HepG2 (cell line): ENCODE measurements around the gene MTCP1. TPM values are rescaled to one million over a fixed set of nuclear protein-coding genes. Genes with fewer than 3 reads are reported as not detected.
A peak's percentile ranks its signal among the peaks of the same experiment; 100 is the strongest.

ENCODE experiments used
- ARNT ChIP-seq: fragments of 450-650 bp; IDR thresholded peaks from 2 replicates; pipeline ENCODE4 v1.6.1; 2017
- ERF ChIP-seq: IDR thresholded peaks from 2 replicates; pipeline ENCODE4 v1.6.1; 2018; ENCODE audit warnings: missing biosample characterization, missing genetic modification reagents
- EZH2 ChIP-seq: conservative IDR thresholded peaks from 2 replicates; pipeline ENCODE4 v1.6.1; 2012; ENCODE audit warnings: mild to moderate bottlenecking, low read depth, low read length, moderate library complexity
- HDAC1 ChIP-seq: sonication (generic); formaldehyde crosslinking; IDR thresholded peaks from 2 replicates; pipeline ENCODE4 v1.5.1; 2020; ENCODE audit warnings: mild to moderate bottlenecking, missing genetic modification reagents
- HNRNPL ChIP-seq: fragments of 200-400 bp; formaldehyde crosslinking; IDR thresholded peaks from 2 replicates; pipeline ENCODE4 v1.6.1; 2017; ENCODE audit warnings: mild to moderate bottlenecking, low read depth, low read length
- HOXA9 ChIP-seq: sonication (generic); formaldehyde crosslinking; IDR thresholded peaks from 2 replicates; pipeline ENCODE4 v1.8.1; 2022; ENCODE audit warnings: missing genetic modification reagents, mild to moderate bottlenecking, moderate library complexity, borderline replicate concordance
- JUNB ChIP-seq: sonication (generic); formaldehyde crosslinking; IDR thresholded peaks from 2 replicates; pipeline ENCODE4 v1.8.0; 2022; ENCODE audit warnings: missing genetic modification reagents, mild to moderate bottlenecking, borderline replicate concordance
- KDM1A ChIP-seq: IDR thresholded peaks from 2 replicates; pipeline ENCODE4 v1.6.1; 2016; ENCODE audit warnings: missing compliant biosample characterization
- PHB2 ChIP-seq: fragments of 450-650 bp; IDR thresholded peaks from 2 replicates; pipeline ENCODE4 v1.6.1; 2018; ENCODE audit not compliant: partially characterized antibody
- RFXAP ChIP-seq: sonication (generic); formaldehyde crosslinking; IDR thresholded peaks from 2 replicates; pipeline ENCODE4 v1.4.0; 2020; ENCODE audit warnings: missing genetic modification reagents, borderline replicate concordance
- SALL2 ChIP-seq: sonication (generic); formaldehyde crosslinking; IDR thresholded peaks from 2 replicates; pipeline ENCODE4 v1.8.1; 2023; ENCODE audit warnings: mild to moderate bottlenecking, missing genetic modification reagents, inconsistent platforms
- ZNF776 ChIP-seq: sonication (generic); formaldehyde crosslinking; IDR thresholded peaks from 2 replicates; pipeline ENCODE4 v1.4.0; 2020; ENCODE audit warnings: mild to moderate bottlenecking, missing genetic modification reagents
- ZSCAN29 ChIP-seq: sonication (generic); formaldehyde crosslinking; conservative IDR thresholded peaks from 2 replicates; pipeline ENCODE4 v1.4.0; 2020; ENCODE audit warnings: mild to moderate bottlenecking, missing genetic modification reagents
- polyA plus RNA-seq, 8 experiments: library from polyadenylated mRNA; depleted of rRNA in 3 of 8; stranded (reverse) in 7 of 8; unstranded in 1 of 8; fragments of >200 nt; fragmentation: Illumina TruSeq in 4 of 8; extraction: Trizol in 4 of 8; gene quantifications; 2 replicates each; pipeline versions ENCODE4 v1.2.1 to v1.2.3, GENCODE V29; 2011 to 2016; ENCODE audit warnings: low read depth in 4 of 8, missing spikeins in 1 of 8, mixed read lengths in 1 of 8; ENCODE audit not compliant: insufficient read depth in 1 of 8
- total RNA-seq, 5 experiments: library from RNA; depleted of rRNA; stranded (reverse); fragments of >200 nt; fragmentation: Illumina TruSeq; extraction: Trizol; gene quantifications; 2 replicates each; pipeline ENCODE4 v1.2.3, GENCODE V29; 2016; ENCODE audit warnings: low read depth in 1 of 5
- TF ChIP-seq, protein P1 (sequence below): sonication (generic); formaldehyde crosslinking; IDR thresholded peaks from 2 replicates; pipeline ENCODE4 v1.5.1; 2020; ENCODE audit warnings: mild to moderate bottlenecking, missing genetic modification reagents, borderline replicate concordance
- TF ChIP-seq, protein P2 (sequence below): sonication (generic); formaldehyde crosslinking; IDR thresholded peaks from 2 replicates; pipeline ENCODE4 v1.5.0; 2020; ENCODE audit warnings: missing genetic modification reagents, mild to moderate bottlenecking, borderline replicate concordance
- TF ChIP-seq, protein P3 (sequence below): IDR thresholded peaks from 2 replicates; pipeline ENCODE4 v1.6.1; 2018; ENCODE audit warnings: missing genetic modification reagents, mild to moderate bottlenecking, missing compliant biosample characterization
- TF ChIP-seq, protein P4 (sequence below): sonication (generic); formaldehyde crosslinking; IDR thresholded peaks from 2 replicates; pipeline ENCODE4 v1.5.1; 2020; ENCODE audit warnings: missing genetic modification reagents, mild to moderate bottlenecking, borderline replicate concordance
- TF ChIP-seq, protein P5 (sequence below): sonication (generic); formaldehyde crosslinking; IDR thresholded peaks from 2 replicates; pipeline ENCODE4 v1.4.0; 2020; ENCODE audit warnings: missing genetic modification reagents

The MTCP1 gene
- total and polyA plus RNA-seq, 2 of the 13 experiments (the other 11 are each of a cell fraction or from before 2014, with no cell fraction given) = 5.1 to 18.9 TPM

DNA sequence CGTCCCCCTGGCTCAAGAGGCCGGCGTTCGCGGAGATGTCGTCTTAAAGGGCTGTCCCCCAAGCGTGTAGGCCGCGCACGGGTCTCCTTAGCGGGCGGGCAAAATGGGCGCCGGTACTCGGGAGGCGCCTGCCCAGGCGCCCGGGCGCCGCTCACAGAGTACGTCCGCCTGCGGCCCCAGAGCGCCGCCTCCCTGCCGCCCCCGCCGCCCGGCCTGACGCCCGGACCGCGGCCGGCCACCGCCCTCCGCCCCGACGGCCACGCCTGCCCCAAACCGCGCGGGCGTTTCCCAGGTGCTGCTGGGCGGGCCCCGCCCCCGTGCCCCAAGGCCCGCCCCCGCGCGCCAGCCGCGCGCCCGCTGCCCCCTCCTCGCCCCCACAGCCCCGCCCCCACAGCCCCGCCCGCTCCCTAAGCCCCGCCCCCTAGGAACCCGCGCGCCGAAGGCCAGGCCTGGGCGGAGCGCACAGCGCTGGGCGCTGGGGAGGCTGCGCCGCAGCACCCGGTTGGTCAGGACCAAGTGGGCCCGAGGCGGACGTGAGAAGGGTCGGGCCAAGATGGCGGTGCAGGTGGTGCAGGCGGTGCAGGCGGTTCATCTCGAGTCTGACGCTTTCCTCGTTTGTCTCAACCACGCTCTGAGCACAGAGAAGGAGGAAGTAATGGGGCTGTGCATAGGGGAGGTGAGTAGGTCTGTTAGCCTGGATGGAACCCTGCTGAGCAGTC is at the start of gene MTCP1, which contains the start of the genes BRCC3 and CMC4 (continued):
- TF ChIP-seq, protein P1, sequence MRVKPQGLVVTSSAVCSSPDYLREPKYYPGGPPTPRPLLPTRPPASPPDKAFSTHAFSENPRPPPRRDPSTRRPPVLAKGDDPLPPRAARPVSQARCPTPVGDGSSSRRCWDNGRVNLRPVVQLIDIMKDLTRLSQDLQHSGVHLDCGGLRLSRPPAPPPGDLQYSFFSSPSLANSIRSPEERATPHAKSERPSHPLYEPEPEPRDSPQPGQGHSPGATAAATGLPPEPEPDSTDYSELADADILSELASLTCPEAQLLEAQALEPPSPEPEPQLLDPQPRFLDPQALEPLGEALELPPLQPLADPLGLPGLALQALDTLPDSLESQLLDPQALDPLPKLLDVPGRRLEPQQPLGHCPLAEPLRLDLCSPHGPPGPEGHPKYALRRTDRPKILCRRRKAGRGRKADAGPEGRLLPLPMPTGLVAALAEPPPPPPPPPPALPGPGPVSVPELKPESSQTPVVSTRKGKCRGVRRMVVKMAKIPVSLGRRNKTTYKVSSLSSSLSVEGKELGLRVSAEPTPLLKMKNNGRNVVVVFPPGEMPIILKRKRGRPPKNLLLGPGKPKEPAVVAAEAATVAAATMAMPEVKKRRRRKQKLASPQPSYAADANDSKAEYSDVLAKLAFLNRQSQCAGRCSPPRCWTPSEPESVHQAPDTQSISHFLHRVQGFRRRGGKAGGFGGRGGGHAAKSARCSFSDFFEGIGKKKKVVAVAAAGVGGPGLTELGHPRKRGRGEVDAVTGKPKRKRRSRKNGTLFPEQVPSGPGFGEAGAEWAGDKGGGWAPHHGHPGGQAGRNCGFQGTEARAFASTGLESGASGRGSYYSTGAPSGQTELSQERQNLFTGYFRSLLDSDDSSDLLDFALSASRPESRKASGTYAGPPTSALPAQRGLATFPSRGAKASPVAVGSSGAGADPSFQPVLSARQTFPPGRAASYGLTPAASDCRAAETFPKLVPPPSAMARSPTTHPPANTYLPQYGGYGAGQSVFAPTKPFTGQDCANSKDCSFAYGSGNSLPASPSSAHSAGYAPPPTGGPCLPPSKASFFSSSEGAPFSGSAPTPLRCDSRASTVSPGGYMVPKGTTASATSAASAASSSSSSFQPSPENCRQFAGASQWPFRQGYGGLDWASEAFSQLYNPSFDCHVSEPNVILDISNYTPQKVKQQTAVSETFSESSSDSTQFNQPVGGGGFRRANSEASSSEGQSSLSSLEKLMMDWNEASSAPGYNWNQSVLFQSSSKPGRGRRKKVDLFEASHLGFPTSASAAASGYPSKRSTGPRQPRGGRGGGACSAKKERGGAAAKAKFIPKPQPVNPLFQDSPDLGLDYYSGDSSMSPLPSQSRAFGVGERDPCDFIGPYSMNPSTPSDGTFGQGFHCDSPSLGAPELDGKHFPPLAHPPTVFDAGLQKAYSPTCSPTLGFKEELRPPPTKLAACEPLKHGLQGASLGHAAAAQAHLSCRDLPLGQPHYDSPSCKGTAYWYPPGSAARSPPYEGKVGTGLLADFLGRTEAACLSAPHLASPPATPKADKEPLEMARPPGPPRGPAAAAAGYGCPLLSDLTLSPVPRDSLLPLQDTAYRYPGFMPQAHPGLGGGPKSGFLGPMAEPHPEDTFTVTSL (CRISPR knock-in tag) = no peak
- TF ChIP-seq, protein P2, sequence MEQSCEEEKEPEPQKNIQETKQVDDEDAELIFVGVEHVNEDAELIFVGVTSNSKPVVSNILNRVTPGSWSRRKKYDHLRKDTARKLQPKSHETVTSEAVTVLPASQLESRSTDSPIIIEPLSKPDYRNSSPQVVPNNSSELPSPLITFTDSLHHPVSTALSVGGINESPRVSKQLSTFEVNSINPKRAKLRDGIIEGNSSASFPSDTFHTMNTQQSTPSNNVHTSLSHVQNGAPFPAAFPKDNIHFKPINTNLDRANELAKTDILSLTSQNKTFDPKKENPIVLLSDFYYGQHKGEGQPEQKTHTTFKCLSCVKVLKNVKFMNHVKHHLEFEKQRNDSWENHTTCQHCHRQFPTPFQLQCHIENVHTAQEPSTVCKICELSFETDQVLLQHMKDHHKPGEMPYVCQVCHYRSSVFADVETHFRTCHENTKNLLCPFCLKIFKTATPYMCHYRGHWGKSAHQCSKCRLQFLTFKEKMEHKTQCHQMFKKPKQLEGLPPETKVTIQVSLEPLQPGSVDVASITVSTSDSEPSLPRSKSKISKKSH = peak; percentile 26; the same call in 1 of the 2 replicates
- TF ChIP-seq, protein P3, sequence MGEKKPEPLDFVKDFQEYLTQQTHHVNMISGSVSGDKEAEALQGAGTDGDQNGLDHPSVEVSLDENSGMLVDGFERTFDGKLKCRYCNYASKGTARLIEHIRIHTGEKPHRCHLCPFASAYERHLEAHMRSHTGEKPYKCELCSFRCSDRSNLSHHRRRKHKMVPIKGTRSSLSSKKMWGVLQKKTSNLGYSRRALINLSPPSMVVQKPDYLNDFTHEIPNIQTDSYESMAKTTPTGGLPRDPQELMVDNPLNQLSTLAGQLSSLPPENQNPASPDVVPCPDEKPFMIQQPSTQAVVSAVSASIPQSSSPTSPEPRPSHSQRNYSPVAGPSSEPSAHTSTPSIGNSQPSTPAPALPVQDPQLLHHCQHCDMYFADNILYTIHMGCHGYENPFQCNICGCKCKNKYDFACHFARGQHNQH (CRISPR knock-in tag) = no peak
- no peak for TF ChIP-seq EZH2
- TF ChIP-seq PHB2 = no peak
- TF ChIP-seq ZNF776 (CRISPR knock-in tag) = 0 out of 2 replicates have a peak, but pooled peaks have one; percentile 46
- no peak for TF ChIP-seq ZSCAN29 (CRISPR knock-in tag)
- no peak for TF ChIP-seq JUNB (CRISPR knock-in tag)
- no peak for TF ChIP-seq RFXAP (CRISPR knock-in tag)
- TF ChIP-seq ERF = no peak
- TF ChIP-seq HNRNPL = no peak
- TF ChIP-seq KDM1A (CRISPR knock-in tag) = no peak
- no peak for TF ChIP-seq SALL2 (CRISPR knock-in tag)
- TF ChIP-seq, protein P4, sequence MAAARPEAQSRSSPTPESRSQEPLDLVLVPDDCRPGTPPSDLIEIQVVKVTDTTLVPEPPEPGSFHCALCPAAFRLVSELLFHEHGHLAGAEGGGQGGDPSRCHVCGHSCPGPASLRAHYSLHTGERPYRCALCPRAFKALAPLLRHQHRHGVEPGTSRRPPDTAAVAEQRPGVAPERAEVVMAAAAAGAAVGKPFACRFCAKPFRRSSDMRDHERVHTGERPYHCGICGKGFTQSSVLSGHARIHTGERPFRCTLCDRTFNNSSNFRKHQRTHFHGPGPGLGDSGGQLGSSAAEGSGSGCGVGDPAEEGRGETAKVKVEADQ (CRISPR knock-in tag) = no peak
- no peak for TF ChIP-seq ARNT
- TF ChIP-seq, protein P5, sequence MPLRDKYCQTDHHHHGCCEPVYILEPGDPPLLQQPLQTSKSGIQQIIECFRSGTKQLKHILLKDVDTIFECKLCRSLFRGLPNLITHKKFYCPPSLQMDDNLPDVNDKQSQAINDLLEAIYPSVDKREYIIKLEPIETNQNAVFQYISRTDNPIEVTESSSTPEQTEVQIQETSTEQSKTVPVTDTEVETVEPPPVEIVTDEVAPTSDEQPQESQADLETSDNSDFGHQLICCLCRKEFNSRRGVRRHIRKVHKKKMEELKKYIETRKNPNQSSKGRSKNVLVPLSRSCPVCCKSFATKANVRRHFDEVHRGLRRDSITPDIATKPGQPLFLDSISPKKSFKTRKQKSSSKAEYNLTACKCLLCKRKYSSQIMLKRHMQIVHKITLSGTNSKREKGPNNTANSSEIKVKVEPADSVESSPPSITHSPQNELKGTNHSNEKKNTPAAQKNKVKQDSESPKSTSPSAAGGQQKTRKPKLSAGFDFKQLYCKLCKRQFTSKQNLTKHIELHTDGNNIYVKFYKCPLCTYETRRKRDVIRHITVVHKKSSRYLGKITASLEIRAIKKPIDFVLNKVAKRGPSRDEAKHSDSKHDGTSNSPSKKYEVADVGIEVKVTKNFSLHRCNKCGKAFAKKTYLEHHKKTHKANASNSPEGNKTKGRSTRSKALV (CRISPR knock-in tag) = no peak
- peak; percentile 37; the same call in 1 of the 2 replicates for TF ChIP-seq HDAC1 (CRISPR knock-in tag)
- no peak for TF ChIP-seq HOXA9
